SK-N-SH treated with all-trans-retinoic acid at 6 μM for 48 hours (cell line): Measurements from ENCODE around the gene GLMP.
"Not testable (repeated sequence)": the region's sequence is repeated elsewhere in the genome, so short reads cannot be mapped to it uniquely, and the experiment has no call there.

Source experiments
- ATAC-seq: fragments of 200-7000 bp; cut with Tn5 transposase; 3 replicates; pipeline ENCODE4 v1.9.1; 2020; ENCODE audit warnings: mild to moderate bottlenecking, moderate library complexity
- BACH2 ChIP-seq: fragments of 250-450 bp; sonication (Bioruptor Pico); IDR thresholded peaks from 2 replicates; pipeline ENCODE4 v1.9.0; 2021; ENCODE audit warnings: mild to moderate bottlenecking, borderline replicate concordance
- CREB5 ChIP-seq: fragments of 250-450 bp; sonication (Bioruptor Pico); IDR thresholded peaks from 2 replicates; pipeline ENCODE4 v1.5.1; 2020; ENCODE audit warnings: low read depth, mild to moderate bottlenecking, moderate library complexity
- CSDC2 ChIP-seq: fragments of 250-450 bp; sonication (Bioruptor Pico); IDR thresholded peaks from 2 replicates; pipeline ENCODE4 v1.5.0; 2020; ENCODE audit warnings: mild to moderate bottlenecking, moderate library complexity
- CSRNP3 ChIP-seq: fragments of 250-450 bp; sonication (Bioruptor Pico); IDR thresholded peaks from 2 replicates; pipeline ENCODE4 v1.5.1; 2021; ENCODE audit warnings: mild to moderate bottlenecking, moderate library complexity
- ESRRG ChIP-seq: fragments of 250-450 bp; sonication (Bioruptor Pico); IDR thresholded peaks from 2 replicates; pipeline ENCODE4 v1.6.1; 2021; ENCODE audit warnings: mild to moderate bottlenecking
- GLIS3 ChIP-seq: fragments of 250-450 bp; sonication (Bioruptor Pico); IDR thresholded peaks from 2 replicates; pipeline ENCODE4 v1.5.0; 2020; ENCODE audit warnings: mild to moderate bottlenecking, moderate library complexity
- OSR1 ChIP-seq: fragments of 250-450 bp; sonication (Bioruptor Pico); IDR thresholded peaks from 2 replicates; pipeline ENCODE4 v1.8.0; 2022; ENCODE audit warnings: moderate library complexity, mild to moderate bottlenecking, inconsistent platforms
- PATZ1 ChIP-seq: fragments of 250-450 bp; sonication (Bioruptor Pico); IDR thresholded peaks from 2 replicates; pipeline ENCODE4 v1.8.0; 2020; ENCODE audit warnings: mild to moderate bottlenecking, moderate library complexity, borderline replicate concordance
- POU6F1 ChIP-seq: fragments of 250-450 bp; sonication (Bioruptor Pico); IDR thresholded peaks from 2 replicates; pipeline ENCODE4 v1.8.0; 2021; ENCODE audit warnings: low read depth, mild to moderate bottlenecking, moderate library complexity, borderline replicate concordance
- TCF4 ChIP-seq: fragments of 250-450 bp; sonication (Bioruptor Pico); IDR thresholded peaks from 2 replicates; pipeline ENCODE4 v1.8.0; 2021; ENCODE audit warnings: mild to moderate bottlenecking, moderate library complexity, borderline replicate concordance
- TOX ChIP-seq: fragments of 250-450 bp; sonication (Bioruptor Pico); IDR thresholded peaks from 2 replicates; pipeline ENCODE4 v1.8.0; 2021; ENCODE audit warnings: mild to moderate bottlenecking, moderate library complexity, borderline replicate concordance
- TSHZ2 ChIP-seq: fragments of 250-450 bp; sonication (Bioruptor Pico); IDR thresholded peaks from 2 replicates; pipeline ENCODE4 v1.5.0; 2020; ENCODE audit warnings: mild to moderate bottlenecking, moderate library complexity
- ZC3H10 ChIP-seq: fragments of 250-450 bp; sonication (Bioruptor Pico); IDR thresholded peaks from 2 replicates; pipeline ENCODE4 v1.5.1; 2021; ENCODE audit warnings: mild to moderate bottlenecking, moderate library complexity
- ZNF70 ChIP-seq: fragments of 450-650 bp; formaldehyde crosslinking; IDR thresholded peaks from 2 replicates; pipeline ENCODE4 v1.5.0; 2020; ENCODE audit warnings: mild to moderate bottlenecking, moderate library complexity
- ZNF8 ChIP-seq: fragments of 450-650 bp; formaldehyde crosslinking; IDR thresholded peaks from 2 replicates; pipeline ENCODE4 v1.5.0; 2020; ENCODE audit warnings: mild to moderate bottlenecking, moderate library complexity

Gene GLMP

GRCh38 chr1:156337052-156337887 lies 41.8 kb upstream of the GLMP start:
- ATAC-seq, result no peak; the same call in 2 of the 3 replicates

GRCh38 chr1:156336242-156336641 lies 40.8 kb upstream of the GLMP start:
- ATAC-seq, result no peak
- TF ChIP-seq OSR1 (CRISPR knock-in tag) (no peak), ZNF70 (no peak), CSRNP3 (no peak), CREB5 (CRISPR knock-in tag) (no peak), ESRRG (CRISPR knock-in tag) (no peak), POU6F1 (CRISPR knock-in tag) (no peak)

More at GRCh38 chr1:156337052-156337887, 41.8 kb upstream of the GLMP start:
- TF ChIP-seq CSRNP3 (no peak), ZC3H10 (CRISPR knock-in tag) (no peak), CREB5 (CRISPR knock-in tag) (no peak), PATZ1 (CRISPR knock-in tag) (no peak), BACH2 (no peak), CSDC2 (no peak), TSHZ2 (CRISPR knock-in tag) (no peak), ZNF8 (CRISPR knock-in tag) (no peak), TOX (no peak), TCF4 (CRISPR knock-in tag) (no peak), GLIS3 (CRISPR knock-in tag) (no peak; the same call in 1 of the 2 replicates)

GRCh38 chr1:156323179-156323578 lies 27.7 kb upstream of the GLMP start:
- not testable (repeated sequence) for ATAC-seq
